Chondrocyte (in vitro differentiated cells): Measurements from ENCODE around the gene COL24A1. TPM values are rescaled to one million over a fixed set of nuclear protein-coding genes. Genes with fewer than 3 reads are reported as not detected.

Experiments used
- DNase-seq: peaks from one replicate; pipeline ENCODE4 v3.0.0; 2021; ENCODE audit warnings: mixed read lengths, low spot score
- H3K27ac Mint-ChIP-seq: one replicate; pipeline ENCODE4 v1.8.0; 2021; ENCODE audit warnings: mild to moderate bottlenecking, moderate library complexity, mixed read lengths; ENCODE audit not compliant: unreplicated experiment
- H3K27me3 Mint-ChIP-seq: 2 replicates; pipeline ENCODE4 v1.8.0; 2021; ENCODE audit warnings: low read depth, mixed read lengths
- H3K36me3 Mint-ChIP-seq: 2 replicates; pipeline ENCODE4 v1.8.0; 2021; ENCODE audit warnings: low read depth, mixed read lengths
- H3K4me1 Mint-ChIP-seq: 2 replicates; pipeline ENCODE4 v1.8.0; 2021; ENCODE audit warnings: low read depth, mild to moderate bottlenecking, mixed read lengths
- H3K4me3 Mint-ChIP-seq: one replicate; pipeline ENCODE4 v1.8.0; 2021; ENCODE audit warnings: mild to moderate bottlenecking, moderate library complexity, mixed read lengths; ENCODE audit not compliant: unreplicated experiment
- H3K9me3 Mint-ChIP-seq: 2 replicates; pipeline ENCODE4 v1.8.0; 2021; ENCODE audit warnings: low read depth, mixed read lengths
- total RNA-seq: library from RNA; stranded (reverse); gene quantifications from 3 replicates; pipeline ENCODE4 v1.2.1, GENCODE V29; 2021
- TF ChIP-seq, protein P1 (sequence below): fragments of 200-600 bp; sonication (generic); IDR thresholded peaks from 2 replicates; pipeline ENCODE4 v1.5.0; 2021; ENCODE audit warnings: antibody characterized with exemption, mild to moderate bottlenecking, moderate library complexity

Gene COL24A1
- total RNA-seq, 1 donor from 2014 or later: 0.30 TPM

DNA sequence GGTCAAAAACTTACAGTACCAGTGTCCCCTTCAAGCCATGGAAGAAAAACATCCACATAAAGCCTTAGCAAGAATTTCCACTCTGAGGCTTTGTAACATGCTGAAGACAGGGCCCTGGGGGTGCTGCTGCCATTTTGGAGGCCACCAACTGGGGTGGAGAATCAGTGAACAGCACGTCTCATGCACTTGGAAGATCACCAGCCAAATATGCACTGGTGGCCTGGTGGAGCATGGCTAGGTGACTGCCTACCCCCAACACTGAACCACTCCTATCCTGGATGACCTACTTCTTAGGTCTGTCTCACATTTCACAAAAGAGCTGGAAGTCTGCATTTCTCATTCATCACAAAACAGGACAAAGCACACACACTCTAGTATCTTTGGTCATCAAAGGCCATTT is 126.4 kb downstream of the COL24A1 start:
- no peaks in the 10 kb centered on the region for H3K4me1 Mint-ChIP-seq
- peaks cover 6% of the 10 kb centered on the region for H3K36me3 Mint-ChIP-seq
- H3K4me3 Mint-ChIP-seq: no peak overlapping the region
- peaks cover 10% of the 10 kb centered on the region for H3K9me3 Mint-ChIP-seq
- peaks cover 13% of the 10 kb centered on the region for H3K27me3 Mint-ChIP-seq
- no peak overlapping the region for H3K27ac Mint-ChIP-seq
- no peak for DNase-seq
- TF ChIP-seq, protein P1, sequence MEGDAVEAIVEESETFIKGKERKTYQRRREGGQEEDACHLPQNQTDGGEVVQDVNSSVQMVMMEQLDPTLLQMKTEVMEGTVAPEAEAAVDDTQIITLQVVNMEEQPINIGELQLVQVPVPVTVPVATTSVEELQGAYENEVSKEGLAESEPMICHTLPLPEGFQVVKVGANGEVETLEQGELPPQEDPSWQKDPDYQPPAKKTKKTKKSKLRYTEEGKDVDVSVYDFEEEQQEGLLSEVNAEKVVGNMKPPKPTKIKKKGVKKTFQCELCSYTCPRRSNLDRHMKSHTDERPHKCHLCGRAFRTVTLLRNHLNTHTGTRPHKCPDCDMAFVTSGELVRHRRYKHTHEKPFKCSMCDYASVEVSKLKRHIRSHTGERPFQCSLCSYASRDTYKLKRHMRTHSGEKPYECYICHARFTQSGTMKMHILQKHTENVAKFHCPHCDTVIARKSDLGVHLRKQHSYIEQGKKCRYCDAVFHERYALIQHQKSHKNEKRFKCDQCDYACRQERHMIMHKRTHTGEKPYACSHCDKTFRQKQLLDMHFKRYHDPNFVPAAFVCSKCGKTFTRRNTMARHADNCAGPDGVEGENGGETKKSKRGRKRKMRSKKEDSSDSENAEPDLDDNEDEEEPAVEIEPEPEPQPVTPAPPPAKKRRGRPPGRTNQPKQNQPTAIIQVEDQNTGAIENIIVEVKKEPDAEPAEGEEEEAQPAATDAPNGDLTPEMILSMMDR: no peak

- TF ChIP-seq, protein P1: peak; percentile 98
- H3K27ac Mint-ChIP-seq: no peak overlapping the region
- peaks cover 2% of the 10 kb centered on the region for H3K36me3 Mint-ChIP-seq
- H3K9me3 Mint-ChIP-seq: peaks cover 5% of the 10 kb centered on the region
- peaks cover 4% of the 10 kb centered on the region for H3K27me3 Mint-ChIP-seq
- no peaks in the 10 kb centered on the region for H3K4me1 Mint-ChIP-seq
- no peak for DNase-seq
- no peak overlapping the region for H3K4me3 Mint-ChIP-seq
Observed at GRCh38 chr1:86018283-86018923, 138.2 kb downstream of the COL24A1 start.

DNA sequence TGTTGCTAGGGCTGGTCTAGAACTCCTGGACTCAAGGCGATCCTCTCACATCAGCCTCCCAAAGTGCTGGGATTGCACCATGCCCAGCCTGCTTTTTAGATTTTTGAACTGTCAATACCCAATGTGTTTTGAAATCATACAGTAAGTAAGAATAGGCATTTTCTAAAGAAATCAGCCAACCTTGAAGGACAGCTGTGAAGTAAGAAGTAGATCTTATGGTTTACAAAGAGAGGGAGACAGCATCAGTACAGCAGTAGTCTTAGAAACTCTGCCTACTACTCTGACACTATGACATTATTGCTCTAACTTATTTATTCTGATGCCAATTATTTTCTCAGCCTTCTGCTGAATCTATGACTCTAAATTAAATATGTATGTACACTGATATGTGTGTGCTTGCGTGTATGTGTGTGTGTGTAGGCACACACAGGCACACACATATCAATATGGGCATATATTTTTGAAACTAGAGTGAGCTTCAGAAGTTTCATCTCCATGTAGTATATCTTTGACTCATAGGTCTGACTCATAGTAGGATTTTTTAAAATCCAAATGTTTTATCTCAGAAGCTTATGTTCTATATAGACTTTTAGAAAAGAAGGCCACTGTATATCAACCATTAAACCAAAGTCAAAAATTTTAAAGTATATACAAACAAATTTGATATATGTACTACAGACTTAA is 140.4 kb downstream of the COL24A1 start:
- H3K27me3 Mint-ChIP-seq: peaks cover 2% of the 10 kb centered on the region
- peaks cover 5% of the 10 kb centered on the region for H3K9me3 Mint-ChIP-seq
- DNase-seq: no peak
- H3K4me3 Mint-ChIP-seq: no peak overlapping the region
- TF ChIP-seq, protein P1: no peak
- no peak overlapping the region for H3K27ac Mint-ChIP-seq
- peaks cover 2% of the 10 kb centered on the region for H3K36me3 Mint-ChIP-seq
- H3K4me1 Mint-ChIP-seq: no peaks in the 10 kb centered on the region

DNA sequence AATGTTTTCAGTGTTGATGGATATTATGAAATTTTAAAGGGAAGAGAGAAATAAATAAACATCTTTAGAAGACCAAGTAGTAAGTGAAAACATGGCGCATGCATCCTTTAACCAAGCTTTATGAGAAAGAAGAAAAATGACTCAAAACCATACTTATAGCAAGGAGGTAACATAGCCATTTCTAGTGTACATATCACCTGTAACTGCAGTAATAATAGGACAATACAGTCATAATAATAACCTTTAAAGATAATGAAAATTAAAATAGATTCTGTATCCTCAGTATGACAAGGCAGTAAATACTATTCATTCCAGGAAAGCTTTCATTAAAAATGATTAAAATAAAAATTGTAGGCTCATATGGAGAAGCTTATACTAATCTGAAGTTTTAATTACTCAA is 141.2 kb downstream of the COL24A1 start:
- TF ChIP-seq, protein P1: no peak
- no peak overlapping the region for H3K4me3 Mint-ChIP-seq
- peaks cover 2% of the 10 kb centered on the region for H3K36me3 Mint-ChIP-seq
- peaks cover 5% of the 10 kb centered on the region for H3K9me3 Mint-ChIP-seq
- H3K4me1 Mint-ChIP-seq: no peaks in the 10 kb centered on the region
- peaks cover 2% of the 10 kb centered on the region for H3K27me3 Mint-ChIP-seq
- no peak overlapping the region for H3K27ac Mint-ChIP-seq
- DNase-seq: no peak

DNA sequence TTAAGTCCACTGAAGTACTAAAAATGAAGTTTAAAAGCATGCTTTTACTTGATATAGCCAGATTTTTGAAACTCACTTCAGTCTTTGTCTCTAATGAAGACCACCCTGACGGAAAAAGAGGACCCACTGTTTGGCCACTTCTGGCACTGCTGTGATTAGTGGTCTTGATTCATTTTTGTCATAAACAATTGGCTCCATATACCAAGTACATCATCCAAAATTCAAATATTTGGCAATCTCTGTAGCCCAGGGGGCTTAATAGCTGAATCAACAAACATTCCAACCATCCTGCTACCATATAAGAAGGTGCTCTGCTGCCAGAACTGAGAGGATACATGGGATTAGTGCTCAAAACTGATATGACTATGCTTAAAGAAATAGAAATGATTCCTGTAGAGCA is 156.0 kb downstream of the COL24A1 start:
- TF ChIP-seq, protein P1: no peak
- no peak overlapping the region for H3K27ac Mint-ChIP-seq
- no peaks in the 10 kb centered on the region for H3K36me3 Mint-ChIP-seq
- peaks cover 2% of the 10 kb centered on the region for H3K27me3 Mint-ChIP-seq
- H3K9me3 Mint-ChIP-seq: peaks cover 10% of the 10 kb centered on the region
- H3K4me1 Mint-ChIP-seq: peaks cover 4% of the 10 kb centered on the region
- DNase-seq: no peak
- H3K4me3 Mint-ChIP-seq: no peak overlapping the region
